Measurements from ENCODE around the gene PROM2.

Gene PROM2

GRCh38 chr2:95325590-95326432, 51.6 kb downstream of the PROM2 start:
- H3K9me3 Mint-ChIP-seq: no peaks in the 10 kb centered on the region
- H3K27ac Mint-ChIP-seq: no peak overlapping the region
- no peaks in the 10 kb centered on the region for H3K4me1 Mint-ChIP-seq (ENCODE audit: low read depth)
- H3K4me3 Mint-ChIP-seq: no peak overlapping the region
- H3K27me3 Mint-ChIP-seq (ENCODE audit: low read depth): no peaks in the 10 kb centered on the region
- no peaks in the 10 kb centered on the region for H3K36me3 Mint-ChIP-seq (ENCODE audit: low read depth)

GRCh38 chr2:95326433-95327140, 52.3 kb downstream of the PROM2 start:
- no peak overlapping the region for H3K4me3 Mint-ChIP-seq

GRCh38 chr2:95327861-95328260, 53.6 kb downstream of the PROM2 start:
- H3K36me3 Mint-ChIP-seq (ENCODE audit: low read depth): no peaks in the 10 kb centered on the region
- H3K4me1 Mint-ChIP-seq (ENCODE audit: low read depth): no peaks in the 10 kb centered on the region
- H3K4me3 Mint-ChIP-seq: no peak overlapping the region
- H3K9me3 Mint-ChIP-seq: no peaks in the 10 kb centered on the region
- H3K27me3 Mint-ChIP-seq (ENCODE audit: low read depth): no peaks in the 10 kb centered on the region
- no peak overlapping the region for H3K27ac Mint-ChIP-seq

More at GRCh38 chr2:95326433-95327140, 52.3 kb downstream of the PROM2 start:
- no peaks in the 10 kb centered on the region for H3K27me3 Mint-ChIP-seq (ENCODE audit: low read depth)
- H3K27ac Mint-ChIP-seq: no peak overlapping the region
- H3K9me3 Mint-ChIP-seq: no peaks in the 10 kb centered on the region
- H3K36me3 Mint-ChIP-seq (ENCODE audit: low read depth): no peaks in the 10 kb centered on the region
- H3K4me1 Mint-ChIP-seq (ENCODE audit: low read depth): no peaks in the 10 kb centered on the region

- Mint-ChIP-seq H3K27ac (no peak overlapping the region), H3K36me3 (ENCODE audit: low read depth) (no peaks in the 10 kb centered on the region)
Measured at GRCh38 chr2:95328358-95329125, 54.3 kb downstream of the PROM2 start.

GRCh38 chr2:95329401-95329800, 55.2 kb downstream of the PROM2 start:
- Mint-ChIP-seq H3K27me3 (ENCODE audit: low read depth) (peaks cover 3% of the 10 kb centered on the region), H3K27ac (no peak overlapping the region), H3K36me3 (ENCODE audit: low read depth) (no peaks in the 10 kb centered on the region), H3K9me3 (no peaks in the 10 kb centered on the region), H3K4me1 (ENCODE audit: low read depth) (no peaks in the 10 kb centered on the region), H3K4me3 (no peak overlapping the region)

More at GRCh38 chr2:95328358-95329125, 54.3 kb downstream of the PROM2 start:
- Mint-ChIP-seq H3K4me1 (ENCODE audit: low read depth) (no peaks in the 10 kb centered on the region), H3K27me3 (ENCODE audit: low read depth) (no peaks in the 10 kb centered on the region), H3K9me3 (no peaks in the 10 kb centered on the region), H3K4me3 (no peak overlapping the region)

GRCh38 chr2:95329891-95330793, 55.9 kb downstream of the PROM2 start:
- no peaks in the 10 kb centered on the region for H3K9me3 Mint-ChIP-seq
- H3K4me1 Mint-ChIP-seq (ENCODE audit: low read depth): no peaks in the 10 kb centered on the region
- H3K27me3 Mint-ChIP-seq (ENCODE audit: low read depth): peaks cover 4% of the 10 kb centered on the region
- no peak overlapping the region for H3K27ac Mint-ChIP-seq
- H3K4me3 Mint-ChIP-seq: no peak overlapping the region
- H3K36me3 Mint-ChIP-seq (ENCODE audit: low read depth): no peaks in the 10 kb centered on the region

GRCh38 chr2:95330794-95331338, 56.6 kb downstream of the PROM2 start:
- H3K27me3 Mint-ChIP-seq (ENCODE audit: low read depth): peaks cover 5% of the 10 kb centered on the region
- no peaks in the 10 kb centered on the region for H3K4me1 Mint-ChIP-seq (ENCODE audit: low read depth)
- no peaks in the 10 kb centered on the region for H3K36me3 Mint-ChIP-seq (ENCODE audit: low read depth)
- no peak overlapping the region for H3K4me3 Mint-ChIP-seq
- no peak overlapping the region for H3K27ac Mint-ChIP-seq
- no peaks in the 10 kb centered on the region for H3K9me3 Mint-ChIP-seq

GRCh38 chr2:95331606-95332005, 57.4 kb downstream of the PROM2 start:
- no peaks in the 10 kb centered on the region for H3K4me1 Mint-ChIP-seq (ENCODE audit: low read depth)
- no peak overlapping the region for H3K27ac Mint-ChIP-seq
- peaks cover 7% of the 10 kb centered on the region for H3K27me3 Mint-ChIP-seq (ENCODE audit: low read depth)
- H3K4me3 Mint-ChIP-seq: no peak overlapping the region
- no peaks in the 10 kb centered on the region for H3K36me3 Mint-ChIP-seq (ENCODE audit: low read depth)
- no peaks in the 10 kb centered on the region for H3K9me3 Mint-ChIP-seq

GRCh38 chr2:95332036-95332435, 57.8 kb downstream of the PROM2 start:
- no peak overlapping the region for H3K27ac Mint-ChIP-seq
- peaks cover 7% of the 10 kb centered on the region for H3K27me3 Mint-ChIP-seq (ENCODE audit: low read depth)
- H3K36me3 Mint-ChIP-seq (ENCODE audit: low read depth): no peaks in the 10 kb centered on the region
- no peaks in the 10 kb centered on the region for H3K4me1 Mint-ChIP-seq (ENCODE audit: low read depth)
- no peaks in the 10 kb centered on the region for H3K9me3 Mint-ChIP-seq
- no peak overlapping the region for H3K4me3 Mint-ChIP-seq

- H3K36me3 Mint-ChIP-seq (ENCODE audit: low read depth): no peaks in the 10 kb centered on the region
- peaks cover 7% of the 10 kb centered on the region for H3K27me3 Mint-ChIP-seq (ENCODE audit: low read depth)
- H3K4me1 Mint-ChIP-seq (ENCODE audit: low read depth): no peaks in the 10 kb centered on the region
- H3K4me3 Mint-ChIP-seq: no peak overlapping the region
- H3K9me3 Mint-ChIP-seq: no peaks in the 10 kb centered on the region
- no peak overlapping the region for H3K27ac Mint-ChIP-seq
Measured at GRCh38 chr2:95333056-95333455, 58.8 kb downstream of the PROM2 start.

- H3K4me1 Mint-ChIP-seq (ENCODE audit: low read depth): no peaks in the 10 kb centered on the region
- peaks cover 7% of the 10 kb centered on the region for H3K27me3 Mint-ChIP-seq (ENCODE audit: low read depth)
Measured at GRCh38 chr2:95333888-95334338, 59.7 kb downstream of the PROM2 start.

GRCh38 chr2:95334916-95335641, 60.8 kb downstream of the PROM2 start:
- Mint-ChIP-seq H3K27me3 (ENCODE audit: low read depth) (peaks cover 7% of the 10 kb centered on the region), H3K4me1 (ENCODE audit: low read depth) (no peaks in the 10 kb centered on the region), H3K9me3 (no peaks in the 10 kb centered on the region)

More at GRCh38 chr2:95333888-95334338, 59.7 kb downstream of the PROM2 start:
- Mint-ChIP-seq H3K27ac (no peak overlapping the region), H3K4me3 (no peak overlapping the region), H3K36me3 (ENCODE audit: low read depth) (no peaks in the 10 kb centered on the region), H3K9me3 (no peaks in the 10 kb centered on the region)

GRCh38 chr2:95336406-95336805, 62.2 kb downstream of the PROM2 start:
- Mint-ChIP-seq H3K4me3 (no peak overlapping the region), H3K4me1 (ENCODE audit: low read depth) (no peaks in the 10 kb centered on the region), H3K27me3 (ENCODE audit: low read depth) (peaks cover 8% of the 10 kb centered on the region), H3K27ac (no peak overlapping the region), H3K9me3 (no peaks in the 10 kb centered on the region), H3K36me3 (ENCODE audit: low read depth) (no peaks in the 10 kb centered on the region)

More at GRCh38 chr2:95334916-95335641, 60.8 kb downstream of the PROM2 start:
- no peaks in the 10 kb centered on the region for H3K36me3 Mint-ChIP-seq (ENCODE audit: low read depth)
- H3K27ac Mint-ChIP-seq: no peak overlapping the region
- no peak overlapping the region for H3K4me3 Mint-ChIP-seq

Measured in T-helper 1 cell treated with Interleukin-12 subunit alpha and Interleukin-12 subunit beta and Interleukin-4 antibody, amounts not matched to agents 30 μg/mL and 1 μg/mL, for 36 hours (primary cell).